GM19099 (cell line): ENCODE data around the gene ERC2.

ENCODE experiments used
- POLR2A ChIP-seq: IDR thresholded peaks from 3 replicates; pipeline ENCODE4 v1.6.1; 2011; ENCODE audit warnings: low read depth; ENCODE audit not compliant: insufficient read length; ENCODE audit errors: extremely low read depth

ERC2 gene

DNA sequence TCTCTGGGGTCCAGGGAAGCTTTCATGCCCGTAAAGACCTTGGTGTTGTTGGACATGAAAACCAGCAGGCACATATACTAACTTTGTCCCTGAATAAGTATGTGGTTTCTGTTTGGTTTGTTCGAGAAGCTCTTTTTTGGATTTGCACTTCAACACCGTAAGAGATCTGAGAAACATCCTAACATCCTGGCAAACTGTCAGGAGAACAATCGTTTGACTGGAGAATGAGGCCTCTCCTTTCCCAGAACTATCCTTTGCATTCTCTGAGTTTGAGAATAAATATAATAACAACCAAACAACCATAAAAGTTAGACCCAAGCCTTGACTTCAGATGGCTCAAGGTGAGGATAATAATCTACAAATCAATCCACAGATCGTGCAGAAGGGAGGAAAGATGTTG lies 750.8 kb downstream of the ERC2 start:
- TF ChIP-seq POLR2A = no peak

DNA sequence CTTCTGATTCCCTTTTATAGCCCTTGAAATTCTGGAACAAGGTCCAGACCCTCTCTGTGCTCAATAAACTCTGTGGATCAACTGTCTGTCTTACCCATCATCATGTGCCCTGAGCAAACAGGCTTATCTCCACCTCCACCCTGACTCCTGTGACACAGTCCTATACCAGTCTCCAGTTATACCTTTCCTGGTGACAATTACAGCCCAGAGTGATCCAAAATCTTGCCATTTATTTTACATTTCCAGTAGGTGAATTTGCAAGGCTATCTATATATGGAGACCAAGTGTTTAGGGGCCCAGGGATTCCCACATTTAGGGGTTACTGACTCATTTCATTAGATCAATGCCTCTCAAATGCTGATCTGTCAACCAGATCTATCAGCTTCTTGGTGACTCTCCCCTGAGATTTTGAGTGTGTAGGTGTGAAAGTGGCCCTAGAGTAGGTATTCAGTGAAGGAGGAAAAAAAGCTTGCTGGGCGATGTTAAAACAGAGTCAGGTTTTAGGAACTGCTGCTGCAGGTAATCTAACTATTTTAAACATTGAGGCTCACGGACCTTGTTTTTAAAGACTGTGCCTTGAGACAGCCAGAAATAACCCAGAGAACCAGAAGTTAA lies 751.5 kb downstream of the ERC2 start:
- no peak for TF ChIP-seq POLR2A

DNA sequence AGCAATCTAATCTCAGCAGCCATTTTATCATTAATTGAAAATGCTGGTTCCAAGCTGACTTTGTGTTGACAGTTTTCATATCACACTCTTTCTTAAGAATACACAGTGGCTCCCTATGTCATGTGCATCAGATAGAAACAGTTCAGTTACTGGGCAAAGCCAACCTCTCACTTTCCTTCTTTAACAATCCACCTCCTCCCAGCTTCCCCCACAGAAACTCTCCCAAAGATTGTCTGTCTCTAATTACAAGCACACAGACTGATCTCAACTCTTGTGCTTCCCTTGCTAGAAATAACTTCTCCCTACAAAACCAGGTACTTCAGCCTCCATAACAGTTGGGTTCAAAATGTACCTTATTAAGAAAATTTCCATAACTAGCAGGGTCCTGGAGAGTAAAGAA lies 752.2 kb downstream of the ERC2 start:
- TF ChIP-seq POLR2A = no peak

DNA sequence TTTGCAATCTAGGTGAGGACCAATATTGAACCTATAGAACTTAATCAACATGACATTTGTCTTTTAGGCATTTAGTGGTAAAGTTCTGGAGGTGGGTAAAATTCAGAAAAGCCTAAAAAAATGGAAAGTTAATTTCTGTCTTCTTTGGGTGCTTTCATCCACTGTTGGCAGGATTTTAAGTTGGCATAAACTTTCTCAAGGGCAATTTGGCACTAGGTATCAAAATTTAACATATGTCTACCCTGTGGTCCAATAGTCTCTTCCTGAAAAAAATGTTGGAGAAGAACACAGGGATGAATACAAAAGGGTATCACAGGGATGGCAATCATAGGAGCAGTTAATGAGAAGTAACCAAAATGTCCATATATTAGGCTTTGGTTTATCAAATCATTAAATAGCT lies 754.2 kb downstream of the ERC2 start:
- TF ChIP-seq POLR2A = no peak

DNA sequence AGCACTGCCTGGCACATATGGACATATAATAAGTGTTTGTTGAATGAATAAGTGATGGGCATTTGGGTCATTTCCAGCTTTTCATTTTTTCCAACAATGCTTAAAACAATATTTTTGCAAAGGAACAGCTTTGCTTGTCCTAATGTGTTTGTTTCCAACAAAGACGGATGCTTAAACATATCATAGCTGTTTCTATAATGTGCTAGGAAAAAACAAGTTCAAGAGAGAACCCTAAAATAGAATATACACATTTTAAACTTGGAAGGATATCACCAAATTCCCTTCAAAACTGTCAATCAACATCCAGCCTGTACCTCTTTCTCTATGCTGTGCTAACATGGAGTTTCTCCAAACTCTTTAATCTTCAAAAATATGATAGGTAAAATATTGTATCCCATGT lies 756.6 kb downstream of the ERC2 start:
- no peak for TF ChIP-seq POLR2A

DNA sequence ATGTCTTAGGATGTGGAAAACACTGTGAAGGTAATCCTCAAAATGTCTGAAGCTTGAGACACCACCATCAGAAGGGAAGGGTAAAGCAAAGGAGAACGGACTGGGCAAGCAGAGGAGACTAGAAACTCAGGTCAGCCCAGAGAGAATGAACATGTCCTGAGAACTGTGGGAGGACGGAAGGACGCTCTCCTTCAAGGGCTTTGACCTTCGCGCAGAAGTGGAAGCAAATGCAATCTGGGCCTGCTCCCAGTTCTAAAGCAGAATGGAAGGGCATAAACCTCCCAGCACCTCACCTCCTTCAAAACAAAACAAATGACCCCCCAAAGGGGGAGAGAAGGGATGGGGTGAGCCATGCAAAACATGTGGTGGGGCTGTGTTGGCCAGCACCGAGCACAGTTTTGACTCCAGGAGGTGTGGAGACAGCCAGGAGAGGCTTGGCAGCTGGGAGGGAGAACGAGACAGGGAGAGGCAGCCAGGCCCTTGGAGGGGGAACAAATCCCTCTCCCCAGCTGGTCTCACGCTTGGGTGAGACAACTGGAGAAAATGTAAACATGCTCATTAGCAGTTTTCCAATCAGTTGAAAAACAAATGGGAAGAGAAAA lies 758.8 kb downstream of the ERC2 start:
- TF ChIP-seq POLR2A = no peak

DNA sequence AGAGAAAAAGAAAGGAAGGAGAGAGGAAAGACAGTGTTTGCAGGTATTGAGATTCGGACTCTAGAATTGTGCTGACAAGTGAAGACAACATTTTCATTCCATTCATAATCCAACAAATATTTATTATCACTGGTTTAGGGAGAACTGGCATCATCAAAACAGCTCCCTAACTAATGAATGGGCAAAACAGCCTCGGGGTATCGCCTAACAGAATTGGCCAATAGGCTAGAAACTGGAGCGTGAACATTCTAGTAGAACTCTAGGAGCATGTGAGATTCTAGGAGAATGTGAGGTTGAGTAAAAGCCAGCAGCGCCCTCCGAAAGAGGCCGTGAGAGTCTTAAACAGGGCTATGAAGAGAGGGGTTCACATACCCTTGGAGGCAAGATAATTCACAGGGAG lies 759.3 kb downstream of the ERC2 start:
- TF ChIP-seq POLR2A = no peak

DNA sequence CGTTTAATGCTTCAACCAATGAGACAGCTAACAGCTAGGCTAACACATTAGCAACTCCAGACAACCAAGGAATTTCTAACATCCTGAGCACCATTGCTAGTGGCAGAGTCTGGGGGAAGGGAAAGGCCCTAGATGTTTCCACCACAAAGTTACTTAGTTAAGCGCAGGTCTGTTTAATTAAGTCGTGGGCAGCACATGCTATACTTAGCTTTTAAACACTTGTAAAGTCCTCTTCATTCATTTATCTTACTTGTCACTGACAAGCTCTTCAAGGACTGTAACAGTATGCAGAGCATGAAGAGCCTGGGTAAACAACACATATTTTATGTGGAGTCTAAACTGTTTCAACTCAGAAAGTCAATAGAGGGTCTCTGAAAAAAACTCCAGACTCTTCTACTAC lies 760.0 kb downstream of the ERC2 start:
- TF ChIP-seq POLR2A = no peak

DNA sequence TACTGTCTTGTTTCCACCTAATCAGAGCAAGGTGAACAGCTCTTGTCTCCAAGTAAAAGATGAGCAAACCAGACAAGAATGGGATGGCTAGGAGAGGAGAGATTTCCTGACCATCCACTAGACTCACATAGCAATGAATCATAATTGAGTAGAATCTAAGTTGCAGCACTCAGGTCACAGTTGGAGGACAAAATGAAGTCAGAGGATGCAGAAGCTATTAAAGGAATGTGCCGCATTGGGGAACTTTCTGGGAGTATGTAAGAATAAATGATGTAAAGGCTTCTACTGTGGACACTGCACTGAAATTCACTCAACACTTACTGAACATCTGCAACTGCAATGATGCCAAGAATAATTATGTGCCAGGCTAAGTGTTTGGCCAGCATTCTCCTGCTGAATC lies 763.7 kb downstream of the ERC2 start:
- TF ChIP-seq POLR2A = no peak

DNA sequence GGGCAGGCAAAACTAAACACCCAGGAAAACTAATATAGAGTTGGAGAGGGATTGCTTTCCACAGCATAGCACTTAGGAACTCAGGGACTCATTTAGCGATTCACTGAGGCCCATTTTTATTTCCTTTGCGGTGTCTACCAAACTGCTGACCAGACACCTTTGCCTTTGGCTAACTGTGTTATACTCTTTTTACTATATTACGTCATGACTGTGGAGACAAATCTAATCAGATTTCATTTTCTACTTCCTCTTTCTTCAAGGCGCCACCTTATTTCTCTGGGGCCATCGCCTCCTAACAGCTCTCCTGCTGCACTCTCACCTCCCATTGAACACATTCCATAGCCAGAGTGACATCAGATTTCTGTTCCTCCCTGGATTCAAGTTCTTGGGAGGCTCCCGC lies 765.4 kb downstream of the ERC2 start:
- TF ChIP-seq POLR2A = no peak

DNA sequence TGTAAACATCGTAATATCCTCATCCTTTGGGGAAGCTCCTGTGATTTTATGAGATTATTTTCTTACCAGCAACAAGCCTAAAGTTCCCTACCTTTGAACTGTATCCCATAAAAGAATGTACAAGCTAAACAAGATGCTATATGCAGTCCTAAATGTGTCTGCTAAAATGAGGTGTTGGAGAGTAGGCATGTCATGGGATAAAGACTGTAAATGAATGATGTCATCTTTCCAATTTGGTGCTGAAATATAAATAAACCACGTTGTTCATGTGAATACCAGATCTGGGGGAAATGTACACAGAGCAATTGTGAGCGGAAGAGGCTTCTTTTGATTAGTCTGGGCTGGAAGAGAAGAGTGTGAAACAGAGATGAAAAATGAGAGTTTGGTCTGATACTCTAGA lies 766.3 kb downstream of the ERC2 start:
- TF ChIP-seq POLR2A = no peak

DNA sequence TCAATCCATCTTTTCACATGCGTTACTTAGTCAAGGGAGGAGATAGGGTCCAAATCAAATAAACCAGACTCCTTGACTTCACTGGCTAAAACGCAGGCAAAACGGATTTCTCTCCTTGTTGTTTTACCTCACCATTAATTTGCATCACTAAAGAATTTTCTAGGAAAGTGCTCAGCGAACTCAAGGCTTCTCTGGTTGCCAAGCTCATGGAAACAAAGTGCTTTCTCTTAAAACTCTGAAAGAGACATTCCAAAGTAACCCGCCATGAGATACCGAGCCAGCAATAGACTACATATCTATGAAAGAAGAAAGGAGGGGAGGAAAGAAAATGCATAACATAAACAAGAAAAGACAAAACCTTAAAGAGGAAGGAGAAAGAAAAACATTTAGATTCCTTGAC lies 769.4 kb downstream of the ERC2 start:
- TF ChIP-seq POLR2A = no peak

DNA sequence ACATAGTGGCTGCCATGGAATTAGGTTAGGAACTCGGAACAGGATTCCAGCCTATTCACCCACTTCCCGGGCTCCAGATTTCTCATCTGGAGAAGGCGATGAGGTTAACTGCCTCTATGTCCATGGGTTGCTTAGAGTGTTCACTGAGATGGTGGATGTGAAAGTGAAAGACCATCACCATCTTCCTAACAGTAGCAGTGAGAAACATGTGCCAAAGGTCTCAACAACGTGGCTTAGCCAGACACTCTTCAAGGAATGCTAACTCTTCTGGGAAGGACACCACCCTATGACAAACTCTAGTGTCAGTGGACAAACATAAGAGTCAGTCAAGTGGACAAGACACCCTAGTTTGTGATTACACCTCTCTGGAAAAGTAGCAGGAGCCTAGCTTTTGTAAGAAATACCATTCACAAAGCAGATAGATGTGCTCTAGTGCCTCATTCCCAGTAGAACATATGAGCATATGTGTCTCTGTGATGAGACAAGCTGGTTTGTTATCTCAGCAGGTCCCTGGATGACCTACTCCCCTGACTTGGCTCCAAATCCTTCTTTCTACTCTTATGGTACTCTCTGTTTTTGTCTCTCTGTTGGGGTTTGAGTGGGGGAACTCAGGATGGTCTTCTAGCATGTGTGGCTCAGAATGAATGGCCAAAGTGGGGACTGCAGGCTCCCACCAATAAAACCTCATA lies 770.9 kb downstream of the ERC2 start:
- no peak for TF ChIP-seq POLR2A

DNA sequence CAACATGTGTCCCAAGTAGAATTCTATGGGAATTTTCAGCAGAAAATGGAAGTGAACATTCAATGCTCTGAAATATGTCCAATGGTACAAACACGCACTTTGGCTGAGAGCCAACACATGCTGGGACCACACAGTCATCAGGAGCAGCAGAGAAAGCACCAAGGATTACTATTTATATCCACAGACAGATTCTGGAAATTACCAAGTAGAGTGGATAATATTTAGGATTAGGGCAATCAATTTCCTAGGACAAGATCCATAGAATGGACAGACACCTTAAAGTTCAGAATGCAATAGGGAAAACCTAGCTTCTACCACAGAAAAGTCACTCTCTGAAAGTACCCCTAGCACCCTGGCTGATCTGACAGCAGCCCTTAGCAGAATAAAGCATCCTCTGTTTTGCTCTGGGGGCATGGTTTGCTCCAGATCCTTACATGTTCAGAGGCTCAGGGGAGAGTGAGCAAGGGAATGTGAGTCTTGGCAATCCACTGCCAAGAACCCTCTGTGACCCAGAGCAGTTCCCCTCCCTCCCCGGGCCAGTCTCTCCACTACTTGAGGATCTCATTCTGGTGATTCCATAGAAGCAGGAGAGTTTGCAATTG lies 775.2 kb downstream of the ERC2 start:
- no peak for TF ChIP-seq POLR2A

DNA sequence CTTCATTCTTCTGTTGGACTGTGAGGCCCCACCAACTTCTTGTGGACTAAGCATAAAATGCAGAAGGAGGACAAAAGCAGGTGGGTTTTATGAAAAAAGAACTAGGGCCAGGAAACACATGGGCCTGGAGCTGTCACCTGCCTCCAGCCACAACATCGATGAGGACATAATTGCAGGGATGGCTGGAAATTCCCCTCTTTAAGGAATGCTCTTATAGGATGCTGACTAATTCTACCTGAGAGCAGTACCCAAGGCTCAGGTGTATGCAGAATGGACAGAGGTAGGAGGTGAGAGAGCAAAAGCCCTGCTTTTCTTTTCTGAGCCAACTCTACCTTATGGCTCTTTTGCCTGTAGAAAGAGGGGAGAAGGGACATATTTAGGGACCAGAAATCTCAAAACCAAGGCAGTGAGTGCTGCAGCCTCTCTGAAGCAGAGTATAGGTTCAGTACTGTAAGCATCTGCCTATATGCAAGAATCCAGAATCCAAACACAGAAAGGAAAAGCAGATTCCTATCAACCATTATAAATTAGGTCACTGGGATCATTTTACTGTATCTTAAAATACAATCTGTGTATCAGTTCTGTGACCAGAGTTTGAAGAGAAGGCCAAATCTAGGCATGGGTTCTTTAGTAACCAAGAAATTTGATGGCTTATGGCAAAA lies 775.8 kb downstream of the ERC2 start:
- TF ChIP-seq POLR2A = no peak
